ENCODE measurements around the gene MARCHF3. TPM values are rescaled to one million over a fixed set of nuclear protein-coding genes. Genes with fewer than 3 reads are reported as not detected.

Gene MARCHF3
- total and polyA plus RNA-seq, 2 donors (not counting 1 experiment from before 2014, with no cell fraction given): 8.6 to 11.6 TPM

DNA sequence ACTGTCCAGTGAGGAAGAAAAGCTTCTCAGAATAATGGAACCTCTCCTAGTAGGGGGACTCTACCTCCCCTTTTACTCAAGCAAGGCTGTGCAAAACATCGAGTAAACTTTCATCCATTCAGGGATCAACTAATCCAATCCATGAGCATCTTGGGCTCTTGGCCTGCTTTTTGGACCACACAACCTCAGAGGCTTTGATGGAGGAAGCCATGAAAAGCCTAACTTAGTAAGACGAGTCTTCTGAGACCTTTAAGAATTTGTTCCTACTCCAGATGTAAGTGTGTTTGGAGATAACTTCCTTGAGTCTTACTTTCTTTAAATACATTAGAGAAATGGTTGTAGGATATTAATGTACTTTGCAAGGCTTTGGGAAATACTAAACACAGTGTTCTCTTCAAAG lies 49.1 kb downstream of the MARCHF3 start:
- H4K20me1 ChIP-seq (ENCODE audit: control insufficient read depth, extremely low read depth, insufficient read depth, low read length): no peaks in the 10 kb centered on the region
- H3K4me3 ChIP-seq (replicated peaks in 1 of 4; ENCODE audit: control extremely low read depth in 1 of 4, insufficient read depth in 1 of 4, low read depth in 3 of 4, low read length in 4 of 4): no peak overlapping the region
- H3K79me2 ChIP-seq (ENCODE audit: control insufficient read depth, insufficient read depth, low read length): no peaks in the 10 kb centered on the region

DNA sequence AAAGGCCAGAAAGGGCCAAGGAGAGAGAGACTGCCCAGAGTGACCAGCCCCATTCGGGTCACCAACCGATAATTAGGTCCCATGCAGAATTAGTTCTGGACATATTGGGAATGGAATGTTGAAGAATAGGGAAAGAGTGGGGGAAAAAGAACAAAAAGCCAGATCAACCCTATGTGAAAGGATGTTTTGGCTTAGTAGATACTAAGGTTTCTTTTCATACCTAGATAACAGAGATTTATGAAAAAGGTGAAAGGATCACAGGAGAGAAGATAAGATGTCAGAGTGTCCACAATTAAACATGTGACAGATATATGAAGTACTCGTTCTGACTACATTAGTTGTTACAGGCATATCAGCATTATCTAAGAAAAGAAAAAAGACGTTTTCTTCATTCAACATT lies 52.1 kb downstream of the MARCHF3 start:
- Histone ChIP-seq H3K9me3 (ENCODE audit: control insufficient read depth, insufficient read depth, low read depth, low read length) (no peaks in the 10 kb centered on the region), H3K27ac (ENCODE audit: insufficient read depth, low read length) (no peak overlapping the region), H3K27me3 (ENCODE audit: control insufficient read depth, insufficient read depth, low read length) (no peaks in the 10 kb centered on the region), H3K36me3 (ENCODE audit: control insufficient read depth, insufficient read depth, low read length) (no peaks in the 10 kb centered on the region), H3K4me2 (ENCODE audit: extremely low read depth, insufficient read depth, low read length) (no peak overlapping the region), H4K20me1 (ENCODE audit: control insufficient read depth, extremely low read depth, insufficient read depth, low read length) (no peaks in the 10 kb centered on the region), H3K79me2 (ENCODE audit: control insufficient read depth, insufficient read depth, low read length) (no peaks in the 10 kb centered on the region), H3K4me3 (replicated peaks in 1 of 4; ENCODE audit: control extremely low read depth in 1 of 4, insufficient read depth in 1 of 4, low read depth in 3 of 4, low read length in 4 of 4) (no peak overlapping the region), H2AFZ (ENCODE audit: low read length) (no peak overlapping the region), H3K4me1 (ENCODE audit: control insufficient read depth, extremely low read depth, insufficient read depth, low read length) (no peaks in the 10 kb centered on the region), H3K9ac (ENCODE audit: insufficient read depth, low read length) (no peak overlapping the region)
- no peak for DNase-seq (ENCODE audit: low read depth in 2 of 2)
- TF ChIP-seq EZH2 (IDR thresholded peaks at IDR 0.05; ENCODE audit: low read length, missing control alignments) (no peak), CTCF (conservative IDR thresholded peaks at IDR 0.05 in 1 of 2, IDR thresholded peaks at IDR 0.05 in 1 of 2; ENCODE audit: low read depth in 1 of 2, low read length in 2 of 2) (no peak)

More for the DNA sequence above, 49.1 kb downstream of the MARCHF3 start:
- no peak overlapping the region for H3K4me2 ChIP-seq (ENCODE audit: extremely low read depth, insufficient read depth, low read length)
- H3K4me1 ChIP-seq (ENCODE audit: control insufficient read depth, extremely low read depth, insufficient read depth, low read length): no peaks in the 10 kb centered on the region
- no peak overlapping the region for H2AFZ ChIP-seq (ENCODE audit: low read length)
- TF ChIP-seq EZH2 (IDR thresholded peaks at IDR 0.05; ENCODE audit: low read length, missing control alignments) (no peak), CTCF (conservative IDR thresholded peaks at IDR 0.05 in 1 of 2, IDR thresholded peaks at IDR 0.05 in 1 of 2; ENCODE audit: low read depth in 1 of 2, low read length in 2 of 2) (no peak)
- H3K27ac ChIP-seq (ENCODE audit: insufficient read depth, low read length): no peak overlapping the region
- no peaks in the 10 kb centered on the region for H3K36me3 ChIP-seq (ENCODE audit: control insufficient read depth, insufficient read depth, low read length)
- DNase-seq (ENCODE audit: low read depth in 2 of 2): no peak
- no peak overlapping the region for H3K9ac ChIP-seq (ENCODE audit: insufficient read depth, low read length)
- no peaks in the 10 kb centered on the region for H3K9me3 ChIP-seq (ENCODE audit: control insufficient read depth, insufficient read depth, low read depth, low read length)
- H3K27me3 ChIP-seq (ENCODE audit: control insufficient read depth, insufficient read depth, low read length): no peaks in the 10 kb centered on the region

GRCh38 chr5:126976520-126977172 lies 53.7 kb downstream of the MARCHF3 start:
- Histone ChIP-seq H2AFZ (ENCODE audit: low read length) (no peak overlapping the region), H3K79me2 (ENCODE audit: control insufficient read depth, insufficient read depth, low read length) (no peaks in the 10 kb centered on the region), H3K9ac (ENCODE audit: insufficient read depth, low read length) (no peak overlapping the region), H3K4me2 (ENCODE audit: extremely low read depth, insufficient read depth, low read length) (no peak overlapping the region), H3K9me3 (ENCODE audit: control insufficient read depth, insufficient read depth, low read depth, low read length) (no peaks in the 10 kb centered on the region), H3K27me3 (ENCODE audit: control insufficient read depth, insufficient read depth, low read length) (no peaks in the 10 kb centered on the region), H3K4me3 (replicated peaks in 1 of 4; ENCODE audit: control extremely low read depth in 1 of 4, insufficient read depth in 1 of 4, low read depth in 3 of 4, low read length in 4 of 4) (no peak overlapping the region), H3K36me3 (ENCODE audit: control insufficient read depth, insufficient read depth, low read length) (no peaks in the 10 kb centered on the region), H4K20me1 (ENCODE audit: control insufficient read depth, extremely low read depth, insufficient read depth, low read length) (no peaks in the 10 kb centered on the region), H3K4me1 (ENCODE audit: control insufficient read depth, extremely low read depth, insufficient read depth, low read length) (peaks cover 2% of the 10 kb centered on the region), H3K27ac (ENCODE audit: insufficient read depth, low read length) (no peak overlapping the region)
- DNase-seq (ENCODE audit: low read depth in 2 of 2): no peak
- TF ChIP-seq EZH2 (IDR thresholded peaks at IDR 0.05; ENCODE audit: low read length, missing control alignments) (no peak), CTCF (conservative IDR thresholded peaks at IDR 0.05 in 1 of 2, IDR thresholded peaks at IDR 0.05 in 1 of 2; ENCODE audit: low read depth in 1 of 2, low read length in 2 of 2) (no peak)

Measured in fibroblast of lung (primary cell).